ENCODE measurements around the gene CBLB.

CBLB gene

GRCh38 chr3:105611304-105612192 lies 257.3 kb downstream of the CBLB start:
- DNase-seq: no peak

GRCh38 chr3:105610473-105610872 lies 258.3 kb downstream of the CBLB start:
- DNase-seq: no peak

DNA sequence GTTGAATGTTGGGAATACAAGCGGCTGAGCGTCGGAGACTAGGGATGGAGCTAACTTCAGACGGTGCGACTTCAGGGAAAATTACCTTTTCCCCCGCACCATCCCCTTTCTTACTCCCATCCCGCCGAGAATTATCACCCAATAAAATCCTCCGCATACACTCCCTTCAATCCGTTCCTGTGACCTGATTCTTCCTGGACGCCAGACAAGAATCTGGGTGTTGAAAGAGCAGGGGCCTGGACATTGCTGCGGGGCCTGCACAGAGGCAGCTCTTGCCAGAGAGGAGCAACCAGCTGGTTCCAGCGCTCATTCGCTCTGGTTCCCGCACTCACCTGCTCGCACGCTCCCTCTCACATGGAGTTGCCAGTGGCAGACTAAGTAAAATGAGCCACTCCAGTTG lies 260.2 kb downstream of the CBLB start:
- DNase-seq: no peak

- no peak for DNase-seq
Measured at GRCh38 chr3:105606016-105606415, 262.8 kb downstream of the CBLB start.

Data from stimulated activated CD4-positive, alpha-beta T cell treated with anti-CD3 and anti-CD28 coated beads, Interleukin-4, amount 100 ng/mL, for 24 hours (primary cell).